ENCODE data around the gene STRADA.

STRADA gene

GRCh38 chr17:63672856-63673255, 68.7 kb downstream of the STRADA start:
- no peak for ATAC-seq (ENCODE audit: low read depth)
- peaks cover 29% of the 10 kb centered on the region for H3K36me3 Mint-ChIP-seq
- peak overlapping the region; percentile 0 for H3K27ac Mint-ChIP-seq
- H3K27me3 Mint-ChIP-seq, result no peaks in the 10 kb centered on the region
- H3K4me1 Mint-ChIP-seq, result peaks cover 18% of the 10 kb centered on the region
- H3K4me3 Mint-ChIP-seq, result no peak overlapping the region
- no peaks in the 10 kb centered on the region for H3K9me3 Mint-ChIP-seq
- no peak for DNase-seq (ENCODE audit: low spot score in 2 of 2)

GRCh38 chr17:63665527-63666214, 75.9 kb downstream of the STRADA start:
- no peaks in the 10 kb centered on the region for H3K27me3 Mint-ChIP-seq
- DNase-seq (ENCODE audit: low spot score in 2 of 2) (peak; percentile 18 to 21), ATAC-seq (ENCODE audit: low read depth) (peak; percentile 95)
- H3K27ac Mint-ChIP-seq, result peak overlapping the region; percentile 86
- H3K4me1 Mint-ChIP-seq, result peaks cover 34% of the 10 kb centered on the region
- H3K4me3 Mint-ChIP-seq, result peak overlapping the region; percentile 50
- no peaks in the 10 kb centered on the region for H3K9me3 Mint-ChIP-seq
- peaks cover 23% of the 10 kb centered on the region for H3K36me3 Mint-ChIP-seq

- no peak for ATAC-seq (ENCODE audit: low read depth)
- no peak for DNase-seq (ENCODE audit: low spot score in 2 of 2)
- Mint-ChIP-seq H3K27ac (no peak overlapping the region), H3K4me1 (peaks cover 11% of the 10 kb centered on the region), H3K9me3 (no peaks in the 10 kb centered on the region), H3K36me3 (peaks cover 28% of the 10 kb centered on the region), H3K4me3 (no peak overlapping the region), H3K27me3 (no peaks in the 10 kb centered on the region)
Measured at GRCh38 chr17:63659850-63660249, 81.7 kb downstream of the STRADA start.

GRCh38 chr17:63658366-63658765, 83.2 kb downstream of the STRADA start:
- ATAC-seq (ENCODE audit: low read depth) (no peak), DNase-seq (ENCODE audit: low spot score in 2 of 2) (no peak)
- Mint-ChIP-seq H3K36me3 (peaks cover 28% of the 10 kb centered on the region), H3K27me3 (no peaks in the 10 kb centered on the region), H3K4me3 (no peak overlapping the region), H3K4me1 (peaks cover 4% of the 10 kb centered on the region), H3K9me3 (no peaks in the 10 kb centered on the region), H3K27ac (no peak overlapping the region)

GRCh38 chr17:63657786-63658185, 83.8 kb downstream of the STRADA start:
- no peak for DNase-seq (ENCODE audit: low spot score in 2 of 2)
- Mint-ChIP-seq H3K36me3 (peaks cover 28% of the 10 kb centered on the region), H3K9me3 (no peaks in the 10 kb centered on the region), H3K4me3 (no peak overlapping the region), H3K27ac (no peak overlapping the region), H3K27me3 (no peaks in the 10 kb centered on the region), H3K4me1 (peaks cover 4% of the 10 kb centered on the region)
- no peak for ATAC-seq (ENCODE audit: low read depth)

GRCh38 chr17:63653050-63653449, 88.5 kb downstream of the STRADA start:
- peaks cover 7% of the 10 kb centered on the region for H3K4me1 Mint-ChIP-seq
- ATAC-seq (ENCODE audit: low read depth), result no peak
- DNase-seq (ENCODE audit: low spot score in 2 of 2), result no peak
- no peaks in the 10 kb centered on the region for H3K27me3 Mint-ChIP-seq
- no peaks in the 10 kb centered on the region for H3K9me3 Mint-ChIP-seq
- H3K4me3 Mint-ChIP-seq, result no peak overlapping the region
- peak overlapping the region; percentile 21 for H3K27ac Mint-ChIP-seq
- H3K36me3 Mint-ChIP-seq, result peaks cover 18% of the 10 kb centered on the region
